Lower lobe of right lung (tissue), 2 donors: ENCODE measurements around the gene NDE1. TPM values are rescaled to one million over a fixed set of nuclear protein-coding genes. Genes with fewer than 3 reads are reported as not detected.

Source experiments
- ATAC-seq, 2 donors: fragments of 200-7000 bp; cut with Tn5 transposase; one replicate each; pipeline ENCODE4 v1.9.1; 2020 to 2022; ENCODE audit warnings: mild to moderate bottlenecking in 2 of 2, moderate library complexity in 2 of 2
- DNase-seq: peaks from one replicate; pipeline ENCODE4 v3.0.0-alpha.2; 2020
- H3K27ac ChIP-seq: fragments of 200-600 bp; one replicate; pipeline ENCODE4 v1.8.0; 2022
- H3K27me3 ChIP-seq: fragments of 200-600 bp; one replicate; pipeline ENCODE4 v1.8.0; 2022; ENCODE audit warnings: low read depth
- H3K36me3 ChIP-seq: fragments of 200-600 bp; one replicate; pipeline ENCODE4 v1.8.0; 2022; ENCODE audit warnings: mild to moderate bottlenecking
- H3K4me1 ChIP-seq: fragments of 200-600 bp; one replicate; pipeline ENCODE4 v1.8.0; 2022
- H3K4me3 ChIP-seq: fragments of 200-600 bp; one replicate; pipeline ENCODE4 v1.8.0; 2022; ENCODE audit warnings: mild to moderate bottlenecking
- H3K9me3 ChIP-seq: fragments of 200-600 bp; one replicate; pipeline ENCODE4 v1.8.0; 2022
- CTCF ChIP-seq: fragments of 200-600 bp; IDR thresholded peaks from one replicate; pipeline ENCODE4 v1.8.0; 2022; ENCODE audit warnings: antibody characterized with exemption, mild to moderate bottlenecking
- intact Hi-C: fragments of 100-400 bp; cut with DNase I; formaldehyde crosslinking; loops from one replicate; pipeline ENCODE4 v1.11.0; 2022
- total RNA-seq: library from RNA; stranded (reverse); fragmentation: NEBNext Ultra II Directional; extraction: Animal tissue kit (Norgen Biotek cat#: 25700); gene quantifications from one replicate; pipeline ENCODE4 v1.2.1, GENCODE V29; 2021
- donor health status: DM: no; HTN: yes; CAD: no; lungs with severe emphysema.

Gene NDE1
- total RNA-seq, 1 donor from 2014 or later = 35.3 TPM

GRCh38 chr16:15754821-15755534 lies 104.9 kb downstream of the NDE1 start:
- no peaks in the 10 kb centered on the region for H3K27me3 ChIP-seq
- no peak overlapping the region for H3K27ac ChIP-seq
- DNase-seq (no peak), ATAC-seq (no peak)
- no peak overlapping the region for H3K4me3 ChIP-seq
- H3K9me3 ChIP-seq = no peaks in the 10 kb centered on the region
- no peaks in the 10 kb centered on the region for H3K4me1 ChIP-seq
- H3K36me3 ChIP-seq = peaks cover 4% of the 10 kb centered on the region
- intact Hi-C loops = no loop called here
- TF ChIP-seq CTCF = no peak

- intact Hi-C loops = no loop called here
- Histone ChIP-seq H3K9me3 (no peaks in the 10 kb centered on the region), H3K4me3 (no peak overlapping the region), H3K27me3 (no peaks in the 10 kb centered on the region), H3K36me3 (peaks cover 1% of the 10 kb centered on the region), H3K27ac (no peak overlapping the region), H3K4me1 (no peaks in the 10 kb centered on the region)
- no peak for TF ChIP-seq CTCF
- ATAC-seq (no peak), DNase-seq (no peak)
Observed at GRCh38 chr16:15757077-15757386, 107.0 kb downstream of the NDE1 start.

GRCh38 chr16:15757630-15758251 lies 107.7 kb downstream of the NDE1 start:
- no peaks in the 10 kb centered on the region for H3K36me3 ChIP-seq
- no peak for DNase-seq
- intact Hi-C loops = no loop called here
- no peak for ATAC-seq
- no peak for TF ChIP-seq CTCF
- no peak overlapping the region for H3K27ac ChIP-seq
- no peaks in the 10 kb centered on the region for H3K9me3 ChIP-seq
- no peaks in the 10 kb centered on the region for H3K27me3 ChIP-seq
- no peaks in the 10 kb centered on the region for H3K4me1 ChIP-seq
- H3K4me3 ChIP-seq = no peak overlapping the region

- no peak for TF ChIP-seq CTCF
- no peak overlapping the region for H3K27ac ChIP-seq
- ATAC-seq = no peak
- intact Hi-C loops = no loop called here
- no peaks in the 10 kb centered on the region for H3K4me1 ChIP-seq
- H3K9me3 ChIP-seq = no peaks in the 10 kb centered on the region
- H3K4me3 ChIP-seq = no peak overlapping the region
- DNase-seq = no peak
- H3K36me3 ChIP-seq = no peaks in the 10 kb centered on the region
- H3K27me3 ChIP-seq = no peaks in the 10 kb centered on the region
Observed at GRCh38 chr16:15759070-15759469, 109.0 kb downstream of the NDE1 start.

GRCh38 chr16:15760129-15760528 lies 110.1 kb downstream of the NDE1 start:
- no peaks in the 10 kb centered on the region for H3K4me1 ChIP-seq
- DNase-seq (no peak), ATAC-seq (no peak)
- H3K9me3 ChIP-seq = no peaks in the 10 kb centered on the region
- intact Hi-C loops = no loop called here
- no peak for TF ChIP-seq CTCF
- H3K4me3 ChIP-seq = no peak overlapping the region
- H3K27me3 ChIP-seq = no peaks in the 10 kb centered on the region
- no peak overlapping the region for H3K27ac ChIP-seq
- no peaks in the 10 kb centered on the region for H3K36me3 ChIP-seq
